A673 (cell line): ENCODE data around the gene CAPN11. TPM values are rescaled to one million over a fixed set of nuclear protein-coding genes. Genes with fewer than 3 reads are reported as not detected.

Experiments used
- BruUV-seq: library from RNA; stranded (reverse); fragments of 400-500 nt; replicated peaks from 2 replicates; lab custom pipeline; 2021; lab: Mats Ljungman, UMichigan
- CTCF ChIA-PET: fragments of 300-600 bp; sonication (Branson Sonifier 250); formaldehyde crosslinking; loops from one replicate; lab custom pipeline; 2022; ENCODE audit warnings: antibody characterized with exemption; lab: Charles Lee
- POLR2A ChIA-PET: fragments of 300-600 bp; sonication (Branson Sonifier 250); formaldehyde crosslinking; loops from one replicate; lab custom pipeline; 2022; ENCODE audit warnings: antibody characterized with exemption; ENCODE audit not compliant: low non-redundant PET; lab: Charles Lee
- DNase-seq: peaks from one replicate; pipeline ENCODE4 v3.0.0-alpha.2; 2015; ENCODE audit warnings: low spot score
- H3K27ac ChIP-seq: fragments of 200-600 bp; sonication (generic); 2 replicates; pipeline ENCODE4 v1.5.1; 2016; ENCODE audit warnings: mixed run types, low read depth, mild to moderate bottlenecking, mixed read lengths, antibody characterized with exemption, low read length; ENCODE audit not compliant: poor library complexity, severe bottlenecking
- H3K27me3 ChIP-seq: fragments of 200-600 bp; sonication (generic); replicated peaks from 2 replicates; pipeline ENCODE4 v1.6.1; 2017; ENCODE audit warnings: mixed run types, low read depth, mild to moderate bottlenecking, mixed read lengths, antibody characterized with exemption, low read length; ENCODE audit not compliant: insufficient read depth, poor library complexity
- H3K36me3 ChIP-seq: fragments of 200-600 bp; sonication (generic); 2 replicates; pipeline ENCODE4 v1.6.1; 2016; ENCODE audit warnings: mixed run types, mild to moderate bottlenecking, mixed read lengths, antibody characterized with exemption, low read length; ENCODE audit not compliant: insufficient read depth, poor library complexity, severe bottlenecking
- H3K4me1 ChIP-seq: fragments of 200-600 bp; sonication (generic); 2 replicates; pipeline ENCODE4 v1.6.1; 2017; ENCODE audit warnings: mixed run types, mild to moderate bottlenecking, mixed read lengths, antibody characterized with exemption, low read length; ENCODE audit not compliant: insufficient read depth, poor library complexity, severe bottlenecking
- H3K4me3 ChIP-seq: fragments of 200-600 bp; sonication (generic); 2 replicates; pipeline ENCODE4 v1.5.1; 2016; ENCODE audit warnings: low read depth, mixed run types, mild to moderate bottlenecking, mixed read lengths, low read length; ENCODE audit not compliant: poor library complexity, severe bottlenecking
- H3K9me3 ChIP-seq: fragments of 200-600 bp; sonication (generic); 2 replicates; pipeline ENCODE4 v1.6.1; 2016; ENCODE audit warnings: mixed run types, low read depth, mild to moderate bottlenecking, mixed read lengths, antibody characterized with exemption, low read length; ENCODE audit not compliant: poor library complexity, severe bottlenecking
- EZH2 ChIP-seq: fragments of 200-600 bp; sonication (generic); IDR thresholded peaks from 2 replicates; pipeline ENCODE4 v1.6.1; 2017; ENCODE audit warnings: borderline replicate concordance, low read depth, mild to moderate bottlenecking, mixed read lengths, antibody characterized with exemption, low read length; ENCODE audit not compliant: poor library complexity, severe bottlenecking
- intact Hi-C: fragments of 100-400 bp; cut with micrococcal nuclease; formaldehyde crosslinking; loops from one replicate; pipeline ENCODE4 v1.10.0; 2022; ENCODE audit not compliant: unreplicated experiment
- total RNA-seq: library from RNA; stranded (reverse); gene quantifications from 2 replicates; pipeline ENCODE4 v1.2.3, GENCODE V29; 2021
- TF ChIP-seq, protein P1 (sequence below): fragments of 300-800, 200-600 bp; sonication (generic); conservative IDR thresholded peaks from 2 replicates; pipeline ENCODE4 v1.5.1; 2017; ENCODE audit warnings: low read depth, mild to moderate bottlenecking, antibody characterized with exemption, low read length, moderate library complexity, mixed read lengths

CAPN11 gene
- total RNA-seq, 1 experiment from 2014 or later = not detected

DNA sequence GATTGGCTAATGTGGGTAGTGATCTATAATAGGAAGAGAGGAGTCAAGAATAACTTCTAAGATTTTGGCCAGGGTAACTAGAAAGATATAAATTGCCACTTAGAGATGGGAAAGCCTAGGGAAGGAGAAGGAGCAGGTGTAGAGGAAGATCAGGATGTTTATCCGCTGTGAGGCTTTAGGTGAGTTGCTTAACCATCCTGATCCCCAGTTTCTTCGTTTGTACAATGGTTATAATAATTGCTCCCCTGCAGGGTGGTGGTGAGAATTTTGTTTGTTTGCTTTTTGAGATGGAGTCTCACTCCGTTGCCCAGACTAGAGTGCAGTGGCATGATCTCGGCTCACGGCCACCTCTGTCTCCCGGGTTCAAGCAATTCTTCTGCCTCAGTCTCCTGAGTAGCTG is 55.7 kb downstream of the CAPN11 start:
- Histone ChIP-seq H3K27me3 (no peaks in the 10 kb centered on the region), H3K4me1 (peaks cover 13% of the 10 kb centered on the region), H3K27ac (no peak overlapping the region), H3K4me3 (no peak overlapping the region), H3K9me3 (no peaks in the 10 kb centered on the region), H3K36me3 (no peaks in the 10 kb centered on the region)
- no peak for DNase-seq
- ChIA-PET CTCF (interaction anchor here (0.6 kb wide), 1 partner anchor 52 kb away, joined by 3 read pairs; no protein-coding TSS in a partner anchor), POLR2A (no interaction called here)
- no TSS peak for BruUV-seq
- intact Hi-C loops = no loop called here
- no peak for TF ChIP-seq EZH2
- TF ChIP-seq, protein P1, sequence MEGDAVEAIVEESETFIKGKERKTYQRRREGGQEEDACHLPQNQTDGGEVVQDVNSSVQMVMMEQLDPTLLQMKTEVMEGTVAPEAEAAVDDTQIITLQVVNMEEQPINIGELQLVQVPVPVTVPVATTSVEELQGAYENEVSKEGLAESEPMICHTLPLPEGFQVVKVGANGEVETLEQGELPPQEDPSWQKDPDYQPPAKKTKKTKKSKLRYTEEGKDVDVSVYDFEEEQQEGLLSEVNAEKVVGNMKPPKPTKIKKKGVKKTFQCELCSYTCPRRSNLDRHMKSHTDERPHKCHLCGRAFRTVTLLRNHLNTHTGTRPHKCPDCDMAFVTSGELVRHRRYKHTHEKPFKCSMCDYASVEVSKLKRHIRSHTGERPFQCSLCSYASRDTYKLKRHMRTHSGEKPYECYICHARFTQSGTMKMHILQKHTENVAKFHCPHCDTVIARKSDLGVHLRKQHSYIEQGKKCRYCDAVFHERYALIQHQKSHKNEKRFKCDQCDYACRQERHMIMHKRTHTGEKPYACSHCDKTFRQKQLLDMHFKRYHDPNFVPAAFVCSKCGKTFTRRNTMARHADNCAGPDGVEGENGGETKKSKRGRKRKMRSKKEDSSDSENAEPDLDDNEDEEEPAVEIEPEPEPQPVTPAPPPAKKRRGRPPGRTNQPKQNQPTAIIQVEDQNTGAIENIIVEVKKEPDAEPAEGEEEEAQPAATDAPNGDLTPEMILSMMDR = no peak

DNA sequence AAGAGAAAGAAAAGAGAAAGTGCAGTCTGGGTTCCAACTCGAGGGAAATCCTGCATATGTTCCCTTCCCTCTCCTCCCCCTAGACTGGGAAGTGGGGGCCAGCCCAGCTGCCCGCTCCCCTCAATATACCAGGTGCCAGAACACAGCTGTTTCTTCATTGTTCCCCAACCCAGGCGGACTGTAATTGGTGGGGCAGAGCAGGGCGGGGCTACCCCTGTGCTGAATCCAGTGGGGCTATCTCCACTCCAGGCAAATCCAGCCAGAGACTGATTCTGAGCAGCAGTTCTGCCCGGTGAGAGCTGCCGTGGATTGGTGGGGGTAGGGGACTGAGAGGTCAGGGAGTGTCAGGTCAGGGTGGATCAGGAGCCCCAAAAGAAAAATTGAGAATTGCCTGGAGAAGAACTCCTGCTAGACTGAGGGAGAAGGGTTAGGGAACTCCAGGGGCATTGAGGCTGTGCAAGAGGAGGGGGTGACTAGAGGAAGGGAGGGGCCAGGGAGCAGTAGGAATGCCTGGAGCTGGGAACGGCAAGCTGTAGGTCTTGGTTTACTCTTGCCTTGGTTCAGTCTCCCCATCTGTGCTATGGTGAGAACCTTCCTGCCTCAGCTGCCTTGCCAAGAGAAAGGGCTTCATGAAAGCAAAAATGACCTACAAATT is 58.2 kb downstream of the CAPN11 start, which contains the start of gene MYMX:
Gene MYMX, plus strand, starts transcription at position 250 of the 655 bp plus-strand sequence. CDS start 546 bp downstream, outside the sequence.
- POLR2A ChIA-PET = interaction anchor here (0.6 kb wide), 1 partner anchor 290 kb away, joined by 3 read pairs; no protein-coding TSS in a partner anchor
- intact Hi-C loops = no loop called here
- DNase-seq = no peak
- Histone ChIP-seq H3K27me3 (no peaks in the 10 kb centered on the region), H3K36me3 (no peaks in the 10 kb centered on the region), H3K4me1 (peaks cover 31% of the 10 kb centered on the region), H3K9me3 (no peaks in the 10 kb centered on the region), H3K27ac (no peak within 1 kb of the TSS), H3K4me3 (no peak within 1 kb of the TSS)
- TF ChIP-seq, protein P1 = no peak
- TF ChIP-seq EZH2 = no peak
- CTCF ChIA-PET = interaction anchor here (0.5 kb wide), 1 partner anchor 323 kb away, joined by 4 read pairs; no protein-coding TSS in a partner anchor
- no TSS peak for BruUV-seq

DNA sequence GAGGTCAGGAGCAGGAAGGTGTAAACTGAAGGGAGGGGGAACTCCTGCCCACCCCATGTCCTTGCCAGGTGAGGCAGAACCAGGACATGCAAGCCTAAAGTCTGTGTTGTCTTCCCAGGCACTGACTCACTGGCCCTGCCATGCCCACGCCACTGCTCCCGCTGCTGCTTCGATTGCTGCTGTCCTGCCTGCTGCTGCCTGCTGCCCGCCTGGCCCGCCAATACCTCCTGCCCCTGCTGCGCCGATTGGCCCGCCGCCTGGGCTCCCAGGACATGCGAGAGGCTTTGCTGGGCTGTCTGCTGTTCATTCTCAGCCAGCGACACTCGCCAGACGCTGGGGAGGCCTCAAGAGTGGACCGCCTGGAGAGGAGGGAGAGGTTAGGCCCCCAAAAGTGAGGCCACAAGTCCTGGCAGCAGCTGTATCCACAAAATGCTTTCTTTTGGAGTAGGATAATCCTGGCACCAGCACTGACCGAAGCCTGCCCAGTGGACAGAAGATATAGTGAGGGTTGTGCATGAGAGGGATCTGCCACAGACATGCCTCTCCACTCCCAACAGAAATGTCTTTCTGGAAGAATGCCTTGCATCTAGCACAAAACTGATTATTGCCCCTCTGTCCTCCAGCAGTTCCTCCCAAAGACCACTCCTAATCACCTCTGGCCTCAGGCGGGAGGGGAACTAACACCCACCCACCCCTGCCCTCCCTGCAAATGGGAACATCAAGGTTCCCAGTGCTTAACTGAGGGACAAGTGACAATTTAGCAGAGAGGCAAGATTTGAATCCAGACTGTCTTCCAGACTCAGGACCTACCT is 58.9 kb downstream of the CAPN11 start:
- intact Hi-C loops = no loop called here
- no peak for DNase-seq
- H3K27me3 ChIP-seq = no peaks in the 10 kb centered on the region
- ChIA-PET POLR2A (no interaction called here), CTCF (no interaction called here)
- peaks cover 38% of the 10 kb centered on the region for H3K4me1 ChIP-seq
- no peak overlapping the region for H3K4me3 ChIP-seq
- no peaks in the 10 kb centered on the region for H3K36me3 ChIP-seq
- BruUV-seq = no TSS peak
- no peaks in the 10 kb centered on the region for H3K9me3 ChIP-seq
- no peak overlapping the region for H3K27ac ChIP-seq
- TF ChIP-seq, protein P1 = no peak
- no peak for TF ChIP-seq EZH2
